Endothelial cell of umbilical vein (primary cell): ENCODE data around the gene GOLGA6L1. TPM values are rescaled to one million over a fixed set of nuclear protein-coding genes. Genes with fewer than 3 reads are reported as not detected.

Experiments used
- BruUV-seq: library from RNA; stranded (reverse); fragments of 400-500 nt; replicated peaks from 2 replicates; lab custom pipeline; 2021; lab: Mats Ljungman, UMichigan
- CTCF ChIA-PET: fragments of 300-600, 350-600 bp; sonication (Branson Sonifier 250); formaldehyde crosslinking; loops from one replicate; lab custom pipeline; 2021; ENCODE audit warnings: antibody characterized with exemption, inconsistent platforms; lab: Charles Lee
- POLR2A ChIA-PET: fragments of 300-600, 350-600 bp; sonication (Branson Sonifier 250); formaldehyde crosslinking; loops from one replicate; lab custom pipeline; 2021; ENCODE audit warnings: antibody characterized with exemption, inconsistent platforms; lab: Charles Lee
- DNase-seq: peaks from one replicate; pipeline ENCODE4 v3.0.0-alpha.2; 2011; ENCODE audit warnings: low read depth, low spot score
- FAIRE-seq: peaks from 2 replicates; lab custom pipeline; 2011; peaks lifted over from hg19 to GRCh38; lab: Jason Lieb, UNC
- H2AFZ ChIP-seq: 2 replicates; pipeline ENCODE4 v1.6.0; 2012; ENCODE audit warnings: low read depth, low read length, control low read depth, inconsistent platforms
- H3K27ac ChIP-seq: 2 replicates; pipeline ENCODE4 v1.5.1; 2011; ENCODE audit warnings: low read depth, mild to moderate bottlenecking, control low read depth, low read length, moderate library complexity; ENCODE audit not compliant: insufficient read depth
- H3K27me3 ChIP-seq, 2 experiments: 2 replicates each; pipeline versions ENCODE4 v1.6.0 to v1.6.1; 2011; ENCODE audit warnings: low read length in 2 of 2, mixed read lengths in 1 of 2; ENCODE audit not compliant: control insufficient read depth in 2 of 2, insufficient read depth in 2 of 2
- H3K36me3 ChIP-seq, 2 experiments: 2 replicates in 1 of 2; 3 replicates in 1 of 2; pipeline ENCODE4 v1.5.1; 2011; ENCODE audit warnings: low read length in 2 of 2, mild to moderate bottlenecking in 1 of 2, moderate library complexity in 1 of 2; ENCODE audit not compliant: control insufficient read depth in 2 of 2, insufficient read depth in 2 of 2; ENCODE audit errors: extremely low read depth in 1 of 2
- H3K4me1 ChIP-seq: 3 replicates; pipeline ENCODE4 v1.5.1; 2011; ENCODE audit warnings: mild to moderate bottlenecking, low read length; ENCODE audit not compliant: control insufficient read depth, insufficient read depth; ENCODE audit errors: extremely low read depth
- H3K4me2 ChIP-seq: 2 replicates; pipeline ENCODE4 v1.6.1; 2011; ENCODE audit warnings: low read length, control low read depth, mixed read lengths; ENCODE audit not compliant: insufficient read depth
- H3K4me3 ChIP-seq, 3 experiments: fragments of 200-600 bp in 1 of 3; sonication (generic), shearing (Covaris generic) in 1 of 3; replicated peaks in 1 of 3; 2 replicates each; pipeline ENCODE4 v1.5.1; 2011 to 2016; ENCODE audit warnings: control low read depth in 3 of 3, low read length in 3 of 3, mild to moderate bottlenecking in 2 of 3, inconsistent platforms in 1 of 3, low read depth in 1 of 3, moderate library complexity in 1 of 3; ENCODE audit not compliant: insufficient read depth in 1 of 3
- H3K79me2 ChIP-seq: 2 replicates; pipeline ENCODE4 v1.6.0; 2012; ENCODE audit warnings: low read length, inconsistent platforms; ENCODE audit not compliant: control insufficient read depth, insufficient read depth
- H3K9ac ChIP-seq: replicated peaks from 2 replicates; pipeline ENCODE3; 2011; ENCODE audit warnings: low read length, control low read depth; ENCODE audit not compliant: insufficient read depth; ENCODE audit errors: extremely low read depth
- H3K9me1 ChIP-seq: replicated peaks from 3 replicates; pipeline ENCODE4 v1.6.0; 2011; ENCODE audit warnings: mild to moderate bottlenecking, low read length; ENCODE audit not compliant: control insufficient read depth, insufficient read depth; ENCODE audit errors: extremely low read depth
- H3K9me3 ChIP-seq: replicated peaks from 2 replicates; pipeline ENCODE4 v1.5.1; 2012; ENCODE audit warnings: low read length, inconsistent platforms; ENCODE audit not compliant: control insufficient read depth, insufficient read depth
- H4K20me1 ChIP-seq: replicated peaks from 2 replicates; pipeline ENCODE3; 2011; ENCODE audit warnings: mild to moderate bottlenecking, low read length; ENCODE audit not compliant: control insufficient read depth, insufficient read depth; ENCODE audit errors: extremely low read depth
- EZH2 ChIP-seq: IDR thresholded peaks from 2 replicates; pipeline ENCODE4 v1.6.1; 2012; ENCODE audit warnings: borderline replicate concordance, low read depth, mild to moderate bottlenecking, moderate library complexity, low read length, inconsistent platforms; ENCODE audit not compliant: severe bottlenecking
- FOS ChIP-seq: IDR thresholded peaks from 2 replicates; pipeline ENCODE4 v1.6.1; 2011; ENCODE audit warnings: mild to moderate bottlenecking, low read length, moderate library complexity, borderline replicate concordance; ENCODE audit not compliant: insufficient read depth
- GATA2 ChIP-seq: IDR thresholded peaks from 2 replicates; pipeline ENCODE4 v1.7.0; 2011; ENCODE audit warnings: low read depth, mild to moderate bottlenecking, moderate library complexity, mixed read lengths, low read length; ENCODE audit not compliant: insufficient read length, insufficient read depth
- JUN ChIP-seq: IDR thresholded peaks from 2 replicates; pipeline ENCODE4 v1.6.1; 2011; ENCODE audit warnings: borderline replicate concordance, low read depth; ENCODE audit not compliant: insufficient read length, insufficient read depth
- MYC ChIP-seq: IDR thresholded peaks from one replicate; pipeline ENCODE4 v1.6.1; 2011; ENCODE audit warnings: mild to moderate bottlenecking, low read depth, low read length
- POLR2A ChIP-seq: IDR thresholded peaks from 2 replicates; pipeline ENCODE4 v1.6.1; 2012; ENCODE audit warnings: low read depth, mild to moderate bottlenecking, control low read depth, low read length
- POLR2AphosphoS5 ChIP-seq: IDR thresholded peaks from 2 replicates; pipeline ENCODE4 v1.6.1; 2012; ENCODE audit warnings: low read depth, mild to moderate bottlenecking, control low read depth, low read length, moderate library complexity; ENCODE audit not compliant: insufficient read depth
- dilution Hi-C: fragments of 300-500 bp; cut with MboI; formaldehyde crosslinking; loops from one replicate; pipeline ENCODE4 v1.15.0; 2019; ENCODE audit warnings: low sequenced_read_pairs; ENCODE audit not compliant: extremely low pct_ligation_motif_present
- intact Hi-C: fragments of 100-400 bp; cut with micrococcal nuclease; formaldehyde crosslinking; loops from one replicate; pipeline ENCODE4 v1.10.0; 2022
- polyA plus RNA-seq, 4 experiments: library from polyadenylated mRNA; depleted of rRNA in 3 of 4; stranded (reverse) in 3 of 4; unstranded in 1 of 4; fragments of >200 nt; gene quantifications; 2 replicates each; pipeline versions ENCODE4 v1.2.1 to v1.2.3, GENCODE V29; 2011 to 2012; ENCODE audit warnings: missing spikeins in 1 of 4
- total RNA-seq: library from RNA; stranded (reverse); gene quantifications from 2 replicates; pipeline ENCODE4 v1.2.3, GENCODE V29; 2021
- TF ChIP-seq, protein P1 (sequence below): IDR thresholded peaks from 2 replicates; pipeline ENCODE4 v1.6.1; 2011; ENCODE audit not compliant: insufficient read depth, insufficient read length
- TF ChIP-seq, protein P2 (sequence below), 2 donors: IDR thresholded peaks; 1 replicate in 1 of 2; 2 replicates in 1 of 2; pipeline ENCODE4 v1.5.1; 2011; ENCODE audit warnings: low read length in 2 of 2, mild to moderate bottlenecking in 2 of 2, moderate library complexity in 2 of 2, control low read depth in 1 of 2, inconsistent platforms in 1 of 2, low read depth in 1 of 2; ENCODE audit not compliant: insufficient read depth in 1 of 2; ENCODE audit errors: extremely low read depth in 1 of 2

Gene GOLGA6L1
- total and polyA plus RNA-seq, 2 donors (not counting 3 experiments of a cell fraction or from before 2014, with no cell fraction given), result not detected

DNA sequence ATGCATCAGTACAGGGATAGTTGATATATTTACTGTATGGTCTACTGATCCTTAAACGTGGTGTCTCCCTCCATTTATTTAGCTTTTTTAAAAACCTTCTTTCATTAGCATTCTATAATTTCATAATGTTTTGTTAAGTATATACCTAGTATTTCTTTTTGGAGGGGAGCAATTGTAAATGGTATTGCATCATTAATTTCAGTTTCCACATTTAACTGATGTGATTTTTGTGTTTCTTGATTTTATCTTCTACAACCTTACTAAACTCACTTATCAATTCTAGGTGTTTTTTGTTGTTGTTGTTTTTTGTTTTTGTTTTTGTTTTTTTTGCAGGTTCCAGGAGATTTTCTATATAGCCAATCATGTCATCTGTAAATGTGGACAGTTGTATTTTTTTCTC is 18.4 kb downstream of the GOLGA6L1 start:
- BruUV-seq, result no TSS peak
- dilution Hi-C loops, result no loop called here
- Histone ChIP-seq H3K27ac (no peak overlapping the region), H3K9me3 (no peaks in the 10 kb centered on the region), H2AFZ (no peak overlapping the region), H3K4me2 (no peak overlapping the region), H3K4me3 (no peak overlapping the region), H3K9ac (no peak overlapping the region), H3K4me1 (no peaks in the 10 kb centered on the region), H3K27me3 (no peaks in the 10 kb centered on the region), H4K20me1 (no peaks in the 10 kb centered on the region), H3K36me3 (no peaks in the 10 kb centered on the region), H3K79me2 (no peaks in the 10 kb centered on the region), H3K9me1 (no peaks in the 10 kb centered on the region)
- POLR2A ChIA-PET, result no interaction called here
- DNase-seq (no peak), FAIRE-seq (no peak)
- no peak for TF ChIP-seq EZH2
- intact Hi-C loops, result no loop called here
- CTCF ChIA-PET, result no interaction called here

DNA sequence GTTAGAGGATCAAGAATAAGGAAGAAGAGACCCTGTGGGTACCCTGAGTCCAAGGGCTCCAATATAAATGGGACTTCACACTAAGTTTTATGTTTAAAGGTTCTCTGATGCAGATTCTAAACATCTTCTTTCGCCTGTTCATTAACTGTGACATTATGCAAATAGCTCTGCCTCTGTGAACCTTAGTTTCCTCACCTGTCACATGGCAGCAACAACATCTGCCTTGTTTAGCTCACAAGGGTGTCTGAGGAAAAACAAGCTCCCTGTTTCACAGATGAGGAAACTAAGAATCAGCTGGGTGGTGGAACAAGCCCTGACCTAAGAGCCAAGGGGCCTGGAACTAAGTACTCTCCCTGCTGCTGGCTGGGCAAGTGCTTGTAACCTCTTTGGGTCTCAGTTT is 40.8 kb downstream of the GOLGA6L1 start:
- FAIRE-seq (no peak), DNase-seq (no peak)
- POLR2A ChIA-PET, result no interaction called here
- no peaks in the 10 kb centered on the region for H3K9me3 ChIP-seq
- no peak for TF ChIP-seq EZH2
- TF ChIP-seq JUN, result no peak
- no peak for TF ChIP-seq MYC
- TF ChIP-seq, protein P1, sequence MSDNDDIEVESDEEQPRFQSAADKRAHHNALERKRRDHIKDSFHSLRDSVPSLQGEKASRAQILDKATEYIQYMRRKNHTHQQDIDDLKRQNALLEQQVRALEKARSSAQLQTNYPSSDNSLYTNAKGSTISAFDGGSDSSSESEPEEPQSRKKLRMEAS, result no peak
- TF ChIP-seq, protein P2, sequence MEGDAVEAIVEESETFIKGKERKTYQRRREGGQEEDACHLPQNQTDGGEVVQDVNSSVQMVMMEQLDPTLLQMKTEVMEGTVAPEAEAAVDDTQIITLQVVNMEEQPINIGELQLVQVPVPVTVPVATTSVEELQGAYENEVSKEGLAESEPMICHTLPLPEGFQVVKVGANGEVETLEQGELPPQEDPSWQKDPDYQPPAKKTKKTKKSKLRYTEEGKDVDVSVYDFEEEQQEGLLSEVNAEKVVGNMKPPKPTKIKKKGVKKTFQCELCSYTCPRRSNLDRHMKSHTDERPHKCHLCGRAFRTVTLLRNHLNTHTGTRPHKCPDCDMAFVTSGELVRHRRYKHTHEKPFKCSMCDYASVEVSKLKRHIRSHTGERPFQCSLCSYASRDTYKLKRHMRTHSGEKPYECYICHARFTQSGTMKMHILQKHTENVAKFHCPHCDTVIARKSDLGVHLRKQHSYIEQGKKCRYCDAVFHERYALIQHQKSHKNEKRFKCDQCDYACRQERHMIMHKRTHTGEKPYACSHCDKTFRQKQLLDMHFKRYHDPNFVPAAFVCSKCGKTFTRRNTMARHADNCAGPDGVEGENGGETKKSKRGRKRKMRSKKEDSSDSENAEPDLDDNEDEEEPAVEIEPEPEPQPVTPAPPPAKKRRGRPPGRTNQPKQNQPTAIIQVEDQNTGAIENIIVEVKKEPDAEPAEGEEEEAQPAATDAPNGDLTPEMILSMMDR (IDR thresholded peaks at IDR 0.05; ENCODE audit: extremely low read depth in 1 of 2, insufficient read depth in 1 of 2, low read depth in 1 of 2, low read length in 2 of 2), result no peak
- TF ChIP-seq FOS, result no peak
- TF ChIP-seq GATA2, result no peak
- no peak for TF ChIP-seq POLR2AphosphoS5
- no peak for TF ChIP-seq POLR2A
- no peaks in the 10 kb centered on the region for H3K79me2 ChIP-seq
- CTCF ChIA-PET, result no interaction called here
- dilution Hi-C loops, result no loop called here
- no peak overlapping the region for H3K4me2 ChIP-seq
- no peak overlapping the region for H3K4me3 ChIP-seq
- H3K27ac ChIP-seq, result no peak overlapping the region
- H3K27me3 ChIP-seq, result no peaks in the 10 kb centered on the region
- no TSS peak for BruUV-seq
- H3K36me3 ChIP-seq, result no peaks in the 10 kb centered on the region
- no peak overlapping the region for H2AFZ ChIP-seq
- no peaks in the 10 kb centered on the region for H3K9me1 ChIP-seq
- no peaks in the 10 kb centered on the region for H4K20me1 ChIP-seq
- no peaks in the 10 kb centered on the region for H3K4me1 ChIP-seq
- no peak overlapping the region for H3K9ac ChIP-seq
- intact Hi-C loops, result no loop called here
